ENCODE data around the gene ZNF236.

ZNF236 gene

DNA sequence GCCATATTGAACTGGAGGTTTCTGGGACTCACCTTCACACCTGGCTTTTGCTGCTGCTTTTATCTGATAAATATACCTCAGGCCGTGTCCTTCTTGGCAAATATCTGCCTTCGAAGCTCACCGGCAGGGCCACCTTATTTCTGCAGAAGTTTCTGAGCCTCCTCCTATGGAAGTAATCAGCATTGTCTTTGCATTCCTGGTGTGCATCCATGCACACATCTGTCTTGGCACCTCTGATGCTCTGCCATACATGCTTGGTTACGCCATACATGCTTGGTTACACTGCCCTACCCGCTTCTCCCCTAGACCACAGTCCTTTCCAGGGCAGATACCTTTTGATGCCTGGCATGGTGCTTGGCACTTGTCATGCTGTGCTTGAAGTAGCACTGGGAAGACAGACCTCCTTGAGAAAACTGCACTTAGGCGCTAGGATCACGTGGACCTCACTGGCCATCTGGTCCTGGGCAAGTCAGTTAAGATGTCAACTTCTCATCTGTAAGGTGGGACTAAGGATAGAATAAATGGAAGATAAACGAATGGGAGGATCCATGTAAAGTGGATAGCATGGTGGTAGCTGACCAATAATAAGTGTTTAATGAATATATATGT is 66.8 kb downstream of the ZNF236 start:
- Histone ChIP-seq H3K4me3 (ENCODE audit: low read depth, low read length, poor library complexity, severe bottlenecking) (no peak overlapping the region), H3K79me2 (ENCODE audit: insufficient read depth, low read length) (no peaks in the 10 kb centered on the region), H3K9me3 (ENCODE audit: low read length) (no peaks in the 10 kb centered on the region), H3K36me3 (ENCODE audit: insufficient read depth, low read length) (peaks cover 68% of the 10 kb centered on the region), H3K9me2 (ENCODE audit: low read depth, low read length) (no peaks in the 10 kb centered on the region), H3F3A (ENCODE audit: insufficient read depth, low read length) (no peaks in the 10 kb centered on the region), H2AFZ (ENCODE audit: low read length) (no peak overlapping the region), H3K27me3 (ENCODE audit: insufficient read depth, low read length) (no peaks in the 10 kb centered on the region), H3K4me2 (ENCODE audit: low read length) (no peak overlapping the region), H3K4me1 (ENCODE audit: insufficient read depth, low read length, severe bottlenecking) (no peaks in the 10 kb centered on the region), H4K20me1 (ENCODE audit: insufficient read depth, low read length) (no peaks in the 10 kb centered on the region), H3K9ac (ENCODE audit: low read length) (no peak overlapping the region), H3K27ac (ENCODE audit: low read depth, low read length, poor library complexity, severe bottlenecking) (no peak overlapping the region)
- TF ChIP-seq EZH2 (IDR thresholded peaks at IDR 0.05; ENCODE audit: borderline replicate concordance, low read length) (no peak), CTCF (IDR thresholded peaks at IDR 0.05; ENCODE audit: low read length) (no peak)

- Histone ChIP-seq H3F3A (ENCODE audit: insufficient read depth, low read length) (no peaks in the 10 kb centered on the region), H3K36me3 (ENCODE audit: insufficient read depth, low read length) (peaks cover 74% of the 10 kb centered on the region), H2AFZ (ENCODE audit: low read length) (no peak overlapping the region), H3K9me2 (ENCODE audit: low read depth, low read length) (no peaks in the 10 kb centered on the region), H4K20me1 (ENCODE audit: insufficient read depth, low read length) (no peaks in the 10 kb centered on the region), H3K27me3 (ENCODE audit: insufficient read depth, low read length) (no peaks in the 10 kb centered on the region), H3K9ac (ENCODE audit: low read length) (no peak overlapping the region), H3K79me2 (ENCODE audit: insufficient read depth, low read length) (no peaks in the 10 kb centered on the region), H3K4me2 (ENCODE audit: low read length) (no peak overlapping the region), H3K27ac (ENCODE audit: low read depth, low read length, poor library complexity, severe bottlenecking) (no peak overlapping the region), H3K4me3 (ENCODE audit: low read depth, low read length, poor library complexity, severe bottlenecking) (no peak overlapping the region), H3K9me3 (ENCODE audit: low read length) (peaks cover 17% of the 10 kb centered on the region), H3K4me1 (ENCODE audit: insufficient read depth, low read length, severe bottlenecking) (no peaks in the 10 kb centered on the region)
- TF ChIP-seq EZH2 (IDR thresholded peaks at IDR 0.05; ENCODE audit: borderline replicate concordance, low read length) = no peak
- TF ChIP-seq CTCF (IDR thresholded peaks at IDR 0.05; ENCODE audit: low read length) = no peak
Observed at GRCh38 chr18:76892832-76893231, 70.5 kb downstream of the ZNF236 start.

GRCh38 chr18:76894566-76895346 is 72.4 kb downstream of the ZNF236 start:
- Histone ChIP-seq H3K36me3 (ENCODE audit: insufficient read depth, low read length) (peaks cover 76% of the 10 kb centered on the region), H3K9me3 (ENCODE audit: low read length) (peaks cover 17% of the 10 kb centered on the region), H3K79me2 (ENCODE audit: insufficient read depth, low read length) (no peaks in the 10 kb centered on the region), H3K9ac (ENCODE audit: low read length) (no peak overlapping the region), H3K27me3 (ENCODE audit: insufficient read depth, low read length) (no peaks in the 10 kb centered on the region), H3K27ac (ENCODE audit: low read depth, low read length, poor library complexity, severe bottlenecking) (no peak overlapping the region), H3K9me2 (ENCODE audit: low read depth, low read length) (no peaks in the 10 kb centered on the region), H3F3A (ENCODE audit: insufficient read depth, low read length) (no peaks in the 10 kb centered on the region), H3K4me2 (ENCODE audit: low read length) (no peak overlapping the region), H3K4me1 (ENCODE audit: insufficient read depth, low read length, severe bottlenecking) (no peaks in the 10 kb centered on the region), H4K20me1 (ENCODE audit: insufficient read depth, low read length) (no peaks in the 10 kb centered on the region), H3K4me3 (ENCODE audit: low read depth, low read length, poor library complexity, severe bottlenecking) (no peak overlapping the region), H2AFZ (ENCODE audit: low read length) (no peak overlapping the region)
- TF ChIP-seq EZH2 (IDR thresholded peaks at IDR 0.05; ENCODE audit: borderline replicate concordance, low read length) (no peak), CTCF (IDR thresholded peaks at IDR 0.05; ENCODE audit: low read length) (no peak)
